Fibroblast of mammary gland (primary cell): Measurements from ENCODE around the gene FBN1.

Experiments
- DNase-seq: peaks from one replicate; pipeline ENCODE4 v3.0.0-alpha.2; 2010; ENCODE audit warnings: low read depth
- H3K4me3 ChIP-seq: 2 replicates; pipeline ENCODE4 v1.5.1; 2011; ENCODE audit warnings: low read depth, mild to moderate bottlenecking, low read length, moderate library complexity; ENCODE audit not compliant: control insufficient read depth
- TF ChIP-seq, protein P1 (sequence below): conservative IDR thresholded peaks from 2 replicates; pipeline ENCODE4 v1.5.1; 2011; ENCODE audit warnings: low read depth, low read length, inconsistent platforms; ENCODE audit not compliant: control insufficient read depth, insufficient read depth

Gene FBN1

DNA sequence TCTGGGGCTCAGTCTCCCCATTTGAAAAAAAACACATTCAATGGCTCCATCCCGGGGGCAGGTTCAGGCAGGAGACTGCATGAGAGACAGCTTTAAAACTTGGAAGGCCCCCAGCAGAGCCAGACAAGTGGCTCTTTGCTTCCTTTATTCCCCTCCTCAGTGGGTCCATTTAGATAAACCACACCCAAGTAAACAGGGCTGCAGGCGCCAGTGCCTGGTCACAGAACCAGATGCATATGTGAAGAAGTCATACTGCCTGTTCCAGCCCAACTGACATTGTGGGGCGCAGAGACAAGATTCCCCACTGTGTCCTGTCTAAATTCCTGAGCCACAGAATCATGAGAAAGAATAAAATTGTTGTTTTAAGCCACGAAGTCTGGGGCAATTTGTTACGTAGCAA lies 9.0 kb downstream of the FBN1 start:
- TF ChIP-seq, protein P1, sequence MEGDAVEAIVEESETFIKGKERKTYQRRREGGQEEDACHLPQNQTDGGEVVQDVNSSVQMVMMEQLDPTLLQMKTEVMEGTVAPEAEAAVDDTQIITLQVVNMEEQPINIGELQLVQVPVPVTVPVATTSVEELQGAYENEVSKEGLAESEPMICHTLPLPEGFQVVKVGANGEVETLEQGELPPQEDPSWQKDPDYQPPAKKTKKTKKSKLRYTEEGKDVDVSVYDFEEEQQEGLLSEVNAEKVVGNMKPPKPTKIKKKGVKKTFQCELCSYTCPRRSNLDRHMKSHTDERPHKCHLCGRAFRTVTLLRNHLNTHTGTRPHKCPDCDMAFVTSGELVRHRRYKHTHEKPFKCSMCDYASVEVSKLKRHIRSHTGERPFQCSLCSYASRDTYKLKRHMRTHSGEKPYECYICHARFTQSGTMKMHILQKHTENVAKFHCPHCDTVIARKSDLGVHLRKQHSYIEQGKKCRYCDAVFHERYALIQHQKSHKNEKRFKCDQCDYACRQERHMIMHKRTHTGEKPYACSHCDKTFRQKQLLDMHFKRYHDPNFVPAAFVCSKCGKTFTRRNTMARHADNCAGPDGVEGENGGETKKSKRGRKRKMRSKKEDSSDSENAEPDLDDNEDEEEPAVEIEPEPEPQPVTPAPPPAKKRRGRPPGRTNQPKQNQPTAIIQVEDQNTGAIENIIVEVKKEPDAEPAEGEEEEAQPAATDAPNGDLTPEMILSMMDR = no peak
- no peak overlapping the region for H3K4me3 ChIP-seq
- DNase-seq = no peak

DNA sequence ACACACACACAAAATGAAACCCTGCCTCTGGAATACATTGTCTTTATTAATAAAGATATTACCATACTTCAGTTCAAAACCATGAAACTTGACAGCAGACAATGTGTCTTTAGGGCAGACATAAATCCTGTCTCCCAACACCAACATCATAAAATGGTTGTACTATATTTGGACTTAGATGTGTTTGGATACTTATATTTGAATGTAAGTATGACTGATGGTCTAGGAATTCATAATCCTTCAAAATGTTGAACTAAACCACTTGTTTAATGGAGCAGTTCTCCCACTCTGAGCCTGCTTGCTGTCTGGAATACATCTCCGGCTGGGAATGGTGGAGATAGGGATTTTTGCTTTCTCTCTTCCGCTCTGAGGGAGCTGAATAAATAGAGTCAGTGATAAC lies 10.6 kb downstream of the FBN1 start:
- DNase-seq = peak; percentile 32
- TF ChIP-seq, protein P1 = no peak
- H3K4me3 ChIP-seq = no peak overlapping the region

DNA sequence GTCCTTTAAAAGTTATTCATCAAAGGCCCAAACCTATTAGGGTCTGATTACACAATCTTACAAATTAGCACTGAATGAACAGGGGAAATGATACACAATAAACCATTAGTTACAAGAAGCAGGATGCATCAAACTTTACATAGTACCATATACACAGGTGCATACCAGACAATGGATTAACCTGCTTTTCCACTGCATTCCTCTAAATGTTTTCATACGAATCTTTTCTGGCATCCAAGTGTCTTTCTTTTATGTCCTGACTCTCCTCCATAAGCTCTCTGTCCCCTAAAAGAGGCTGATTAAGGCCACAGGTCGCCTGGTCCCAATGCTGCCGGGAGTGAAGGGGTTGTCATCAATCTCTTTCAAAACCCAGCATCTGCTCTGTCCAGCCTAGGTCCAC lies 11.4 kb downstream of the FBN1 start:
- TF ChIP-seq, protein P1 = no peak
- H3K4me3 ChIP-seq = no peak overlapping the region
- DNase-seq = no peak

DNA sequence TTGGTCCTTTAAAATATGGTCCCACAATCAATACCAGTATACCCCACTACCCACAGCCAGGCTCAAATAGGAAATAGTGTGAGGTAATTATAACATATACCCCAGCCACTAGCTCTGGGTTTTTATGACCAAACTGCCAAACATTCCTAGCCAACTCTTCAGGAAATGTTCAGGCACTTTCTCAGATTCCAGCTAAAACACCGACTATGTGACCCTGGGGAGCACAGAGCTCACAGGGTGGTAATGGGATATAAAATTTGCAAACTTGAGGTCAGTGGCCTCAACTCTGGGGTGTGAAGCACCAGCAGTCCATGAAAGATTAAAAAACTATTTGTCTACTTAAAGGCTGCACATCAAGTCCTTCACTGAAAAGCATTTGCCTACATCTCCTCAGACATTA lies 12.9 kb downstream of the FBN1 start:
- no peak overlapping the region for H3K4me3 ChIP-seq
- TF ChIP-seq, protein P1 = no peak
- no peak for DNase-seq

DNA sequence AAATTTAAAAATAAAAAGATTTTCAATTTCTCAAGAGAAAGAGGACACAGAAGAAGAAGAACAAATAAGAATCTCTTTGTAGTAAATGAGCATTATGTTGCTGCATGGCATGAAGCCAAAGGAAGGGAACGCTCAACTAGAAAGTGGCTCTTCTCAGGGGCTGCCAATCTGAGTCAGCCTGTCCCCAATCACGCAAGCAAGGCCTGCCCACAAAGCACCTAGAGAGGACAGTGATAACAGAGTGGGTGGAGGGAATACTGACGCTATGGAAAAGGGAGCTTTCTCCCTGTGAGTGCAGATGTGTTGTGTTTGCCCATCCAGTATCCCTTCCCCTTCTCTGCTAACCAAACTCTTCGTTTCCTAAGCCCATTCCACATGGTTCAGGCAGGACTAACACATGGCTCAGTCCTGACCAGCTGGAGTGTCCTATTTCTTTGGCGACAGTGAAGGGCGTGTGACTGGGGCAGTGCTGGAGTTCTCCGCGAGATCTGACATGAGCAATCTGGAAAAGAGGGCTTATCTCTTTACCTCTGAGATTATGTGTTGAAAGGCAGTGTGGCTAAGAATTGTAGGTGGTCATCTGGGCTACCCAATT lies 14.2 kb downstream of the FBN1 start:
- TF ChIP-seq, protein P1 = no peak
- peak; percentile 59 for DNase-seq

DNA sequence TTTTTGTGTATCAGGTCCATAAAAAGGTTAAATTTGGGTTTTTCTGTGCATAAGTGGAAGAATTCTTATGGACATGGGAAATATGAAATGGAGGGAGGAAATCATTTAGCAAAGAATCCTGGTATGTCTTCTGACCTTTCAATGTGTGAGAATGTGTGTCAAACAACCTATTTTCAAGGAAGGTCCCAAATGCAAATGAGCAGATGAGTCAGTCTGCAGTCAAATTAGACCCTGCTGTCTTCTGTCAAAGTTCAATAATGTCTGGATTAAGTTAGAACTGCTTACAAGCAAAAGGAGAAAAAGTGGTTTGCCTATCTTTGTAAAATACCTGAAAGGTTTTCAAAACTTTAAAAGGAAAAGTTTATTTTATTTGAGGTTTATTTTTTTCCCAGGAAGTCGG lies 15.3 kb downstream of the FBN1 start:
- no peak for DNase-seq
- TF ChIP-seq, protein P1 = no peak

More for the DNA sequence above, 14.2 kb downstream of the FBN1 start:
- H3K4me3 ChIP-seq = no peak overlapping the region

DNA sequence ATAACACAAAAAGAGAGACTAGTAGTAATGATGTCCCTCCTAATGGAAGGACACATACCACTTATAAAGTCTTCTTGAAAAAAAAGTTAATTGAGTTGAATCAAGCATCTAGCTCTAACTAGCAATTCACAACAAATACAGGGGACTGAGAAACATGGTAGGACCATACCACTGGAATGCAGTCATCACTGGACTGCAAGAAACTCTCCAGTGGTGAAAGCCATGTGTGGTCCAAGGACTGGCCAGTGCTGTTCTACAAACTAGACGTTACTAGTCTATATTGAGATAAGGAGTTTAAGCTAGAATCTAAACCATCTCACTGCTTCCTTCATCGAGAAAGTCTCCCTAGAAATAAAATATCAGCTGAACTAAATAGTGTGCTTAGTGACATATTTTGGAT lies 16.7 kb downstream of the FBN1 start:
- DNase-seq = peak; percentile 44

More for the DNA sequence above, 15.3 kb downstream of the FBN1 start:
- H3K4me3 ChIP-seq = no peak overlapping the region

More for the DNA sequence above, 16.7 kb downstream of the FBN1 start:
- TF ChIP-seq, protein P1 = no peak
- no peak overlapping the region for H3K4me3 ChIP-seq
